GM18502 (cell line): Measurements from ENCODE around the gene ERF.
"Not testable (repeated sequence)": the region's sequence is repeated elsewhere in the genome, so short reads cannot be mapped to it uniquely, and the experiment has no call there.

Experiments
- ATAC-seq: cut with Tn5 transposase; IDR thresholded peaks from one replicate; pipeline ENCODE4 v1.9.1; 2021; ENCODE audit warnings: mild to moderate bottlenecking; ENCODE audit not compliant: unreplicated experiment, poor library complexity

The ERF gene

GRCh38 chr19:42276821-42277220 lies 21.9 kb upstream of the ERF start:
- ATAC-seq, result no peak

DNA sequence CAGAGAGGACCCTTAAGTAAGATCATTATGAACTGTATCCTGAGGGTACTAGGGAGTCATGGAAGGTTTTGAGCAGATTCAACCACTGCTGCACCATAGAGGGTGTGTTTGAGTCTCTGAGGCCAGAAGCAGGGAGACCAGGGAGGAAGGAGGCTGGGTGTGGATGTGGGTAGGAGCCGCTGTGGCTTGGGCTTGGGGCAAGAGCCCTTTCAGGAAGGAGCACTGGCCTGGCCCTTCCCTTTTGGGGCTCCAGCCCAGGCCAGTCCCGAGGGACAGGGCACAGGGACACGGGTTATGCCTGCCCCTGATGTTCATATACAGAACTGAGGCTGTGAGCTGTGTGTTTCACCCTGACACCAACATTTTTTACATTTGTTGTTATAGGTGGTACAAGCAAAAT lies 21.4 kb upstream of the ERF start:
- no peak for ATAC-seq

- no peak for ATAC-seq
These were observed 20.6 kb upstream of the ERF start for GRCh38 chr19:42275517-42275916.

DNA sequence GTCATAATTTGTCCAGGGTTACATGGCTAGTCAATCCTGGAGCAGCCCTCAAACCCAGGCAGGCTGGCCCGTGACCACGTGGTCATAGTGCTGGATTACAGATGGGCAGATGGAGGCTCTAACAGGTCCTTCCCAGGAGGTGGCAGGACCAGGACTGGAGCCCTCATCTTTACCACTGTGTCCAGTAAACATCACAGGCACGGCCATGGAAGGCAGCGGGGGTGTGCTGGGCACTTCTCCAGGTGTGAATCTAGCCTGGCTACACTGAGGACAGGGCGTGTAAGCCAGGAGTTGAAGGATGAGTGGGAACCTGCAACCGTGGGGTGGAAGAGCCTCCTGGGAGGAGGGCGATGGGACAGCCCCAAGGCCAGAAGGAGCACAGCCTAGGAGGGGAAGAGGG lies 20.2 kb upstream of the ERF start:
- no peak for ATAC-seq

GRCh38 chr19:42274065-42274682 lies 19.2 kb upstream of the ERF start:
- no peak for ATAC-seq

- no peak for ATAC-seq
These were observed 18.6 kb upstream of the ERF start for GRCh38 chr19:42273407-42274064.

DNA sequence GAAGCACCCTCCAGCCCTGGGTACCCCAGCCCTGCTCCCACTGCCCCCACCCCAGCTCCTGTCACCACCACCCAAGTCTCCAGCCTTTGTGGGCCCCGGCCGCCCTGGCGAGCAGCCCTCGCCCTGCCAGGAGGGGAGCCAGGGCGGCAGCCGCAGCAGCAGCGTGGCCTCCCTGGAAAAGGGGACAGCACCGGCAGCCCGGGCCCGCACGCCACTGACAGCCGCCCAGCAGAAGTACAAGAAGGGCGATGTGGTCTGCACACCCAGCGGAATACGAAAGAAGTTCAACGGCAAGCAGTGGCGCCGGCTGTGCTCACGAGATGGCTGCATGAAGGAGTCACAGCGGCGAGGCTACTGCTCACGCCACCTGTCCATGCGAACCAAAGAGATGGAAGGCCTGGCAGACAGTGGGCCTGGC lies 18.1 kb upstream of the ERF start:
- no peak for ATAC-seq

DNA sequence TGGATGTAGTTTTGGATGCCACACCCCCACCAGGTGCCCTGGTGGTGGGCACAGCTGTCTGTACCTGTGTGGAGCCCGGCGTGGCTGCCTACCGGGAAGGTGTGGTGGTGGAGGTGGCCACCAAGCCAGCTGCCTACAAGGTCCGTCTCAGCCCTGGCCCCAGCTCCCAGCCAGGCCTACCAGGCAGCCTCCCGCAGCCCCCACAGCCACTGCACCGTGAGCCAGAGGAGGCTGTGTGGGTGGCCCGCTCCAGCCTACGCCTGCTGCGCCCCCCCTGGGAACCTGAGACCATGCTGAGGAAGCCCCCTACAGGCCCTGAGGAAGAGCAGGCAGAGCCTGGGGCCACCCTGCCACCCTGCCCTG lies 17.6 kb upstream of the ERF start:
- ATAC-seq, result no peak

DNA sequence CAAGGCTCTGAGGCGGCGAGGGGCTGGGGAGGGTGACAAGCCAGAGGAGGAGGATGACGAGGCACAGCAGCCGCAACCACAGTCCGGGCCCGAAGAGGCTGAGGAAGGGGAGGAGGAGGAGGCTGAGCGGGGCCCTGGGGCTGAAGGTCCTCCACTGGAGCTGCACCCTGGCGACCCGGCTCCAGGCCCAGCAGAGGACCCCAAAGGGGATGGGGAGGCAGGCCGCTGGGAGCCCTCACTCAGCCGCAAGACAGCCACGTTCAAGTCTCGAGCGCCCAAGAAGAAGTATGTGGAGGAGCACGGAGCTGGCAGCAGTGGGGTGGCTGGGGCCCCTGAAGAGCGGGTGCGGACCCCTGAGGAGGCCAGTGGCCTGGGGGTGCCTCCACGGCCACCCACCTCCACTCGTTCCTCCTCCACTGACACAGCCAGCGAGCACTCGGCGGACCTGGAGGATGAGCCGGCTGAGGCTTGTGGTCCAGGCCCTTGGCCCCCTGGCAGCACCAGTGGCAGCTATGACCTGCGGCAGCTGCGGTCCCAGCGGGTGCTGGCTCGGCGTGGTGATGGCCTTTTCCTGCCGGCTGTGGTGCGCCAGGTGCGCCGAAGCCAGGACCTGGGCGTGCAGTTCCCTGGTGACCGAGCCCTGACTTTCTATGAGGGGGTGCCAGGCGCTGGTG lies 17.1 kb upstream of the ERF start:
- no peak for ATAC-seq

DNA sequence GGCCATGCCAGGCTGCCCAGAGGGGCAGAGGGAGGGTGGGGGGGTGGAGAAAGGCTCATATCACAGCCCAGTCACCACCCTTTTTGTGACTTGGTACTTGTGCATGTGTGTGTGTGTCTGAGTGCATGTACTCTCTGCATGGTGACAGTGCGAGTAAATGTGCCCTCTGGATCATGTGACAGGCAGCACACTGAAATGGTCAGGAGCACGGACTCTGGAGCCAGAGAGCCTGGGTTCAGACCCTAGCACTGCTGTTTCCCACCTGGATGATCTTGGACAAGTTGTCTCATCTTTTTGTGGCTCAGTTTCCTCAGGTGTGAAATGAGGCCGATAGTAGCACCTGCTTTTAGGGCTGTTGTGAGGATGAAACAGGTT lies 16.1 kb upstream of the ERF start:
- ATAC-seq, result no peak

GRCh38 chr19:42270346-42271044 lies 15.6 kb upstream of the ERF start:
- ATAC-seq, result no peak

DNA sequence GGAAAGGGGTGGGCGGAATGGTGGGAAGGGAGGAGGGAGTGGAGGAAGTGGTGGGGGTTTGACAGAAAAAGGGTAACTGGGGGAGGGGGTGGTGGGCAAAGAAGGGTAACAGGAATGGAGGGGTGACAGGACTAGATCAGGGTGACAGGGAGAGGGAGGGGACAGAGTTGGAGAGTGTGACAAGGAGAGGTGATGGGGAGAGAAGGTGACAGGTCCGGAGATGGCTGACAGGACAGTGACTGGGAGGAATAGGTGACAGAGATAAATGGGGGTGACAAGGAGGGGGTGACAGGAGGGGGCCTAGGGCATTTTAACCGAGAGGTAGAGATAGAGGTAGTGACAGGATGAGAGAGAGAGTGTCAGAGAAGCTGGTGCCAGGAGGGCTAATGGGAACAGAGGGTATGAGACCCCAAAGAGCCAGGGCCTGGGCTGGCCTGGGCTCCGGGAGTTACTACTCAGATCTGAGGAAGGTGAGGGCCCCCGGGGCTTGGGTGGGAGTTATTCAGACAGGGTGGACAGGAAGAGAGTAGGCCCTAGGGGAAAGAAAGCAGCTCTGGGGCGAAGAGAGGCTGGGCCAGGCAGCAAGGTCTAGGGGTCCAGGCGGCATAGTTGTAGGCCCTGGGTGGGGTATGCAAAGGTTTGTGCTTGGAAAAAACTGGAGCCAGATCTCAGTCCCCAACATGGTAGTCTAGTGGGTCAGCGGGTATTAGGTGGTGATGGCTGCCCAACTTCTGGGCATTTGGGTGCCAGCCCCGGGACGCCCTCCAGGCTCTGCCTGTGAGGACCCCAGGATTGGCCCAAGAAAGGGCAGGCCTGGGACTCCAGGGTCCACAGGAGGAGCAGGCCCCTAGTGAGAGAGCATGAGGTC lies 14.8 kb upstream of the ERF start:
- ATAC-seq, result no peak

- ATAC-seq, result peak; percentile 76
These were observed 14.0 kb upstream of the ERF start, which contains the start of gene CIC for GRCh38 chr19:42268704-42269477. CIC (plus strand) TSS chr19:42269252; CDS start chr19:42271784, 2,532 bp downstream.

GRCh38 chr19:42268142-42268703 lies 13.3 kb upstream of the ERF start:
- peak; percentile 60 for ATAC-seq

GRCh38 chr19:42267644-42268141 lies 12.8 kb upstream of the ERF start:
- no peak for ATAC-seq

- not testable (repeated sequence) for ATAC-seq
These were observed 12.1 kb upstream of the ERF start for GRCh38 chr19:42266928-42267603.

GRCh38 chr19:42266105-42266504 lies 11.2 kb upstream of the ERF start:
- ATAC-seq, result not testable (repeated sequence)

DNA sequence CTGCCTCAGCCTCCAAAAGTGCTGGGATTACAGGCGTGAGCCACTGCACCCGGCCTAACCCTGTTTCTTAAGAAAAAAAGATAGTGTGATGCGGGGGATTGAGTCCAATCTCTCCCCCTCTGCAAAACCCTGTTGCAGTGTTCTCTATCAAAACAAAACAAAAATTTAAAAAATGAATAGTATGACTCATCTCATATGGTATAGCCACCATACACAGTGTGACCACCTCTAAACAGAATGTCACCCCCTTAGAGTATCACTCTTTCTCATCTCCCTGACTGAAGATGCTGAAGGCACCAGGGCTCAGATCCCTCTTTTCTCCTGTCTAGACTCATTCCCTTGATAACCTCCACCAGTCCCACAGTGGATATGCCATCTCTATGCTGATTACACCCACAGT lies 6.8 kb upstream of the ERF start:
- no peak for ATAC-seq
